ENCODE results near the gene AJUBA. TPM values are rescaled to one million over a fixed set of nuclear protein-coding genes. Genes with fewer than 3 reads are reported as not detected.
A peak's percentile ranks its signal among the peaks of the same experiment; 100 is the strongest.
"Not testable (repeated sequence)": the region's sequence is repeated elsewhere in the genome, so short reads cannot be mapped to it uniquely, and the experiment has no call there.

Gene AJUBA
- total RNA-seq = 1 to 10 TPM in 1 of 2 experiments, under 1 TPM in 1; 0.90 to 1.0 TPM

- Mint-ChIP-seq H3K36me3 (no peaks in the 10 kb centered on the region), H3K4me1 (peaks cover 5% of the 10 kb centered on the region), H3K4me3 (no peak within 1 kb of the TSS), H3K27me3 (peaks cover 4% of the 10 kb centered on the region), H3K9me3 (no peaks in the 10 kb centered on the region), H3K27ac (no peak within 1 kb of the TSS)
- DNase-seq = peak; percentile 79
Measured at GRCh38 chr14:22982477-22983245, at the start of gene AJUBA. AJUBA (minus strand) TSS chr14:22982551; CDS start chr14:22982266, 285 bp downstream.

DNA sequence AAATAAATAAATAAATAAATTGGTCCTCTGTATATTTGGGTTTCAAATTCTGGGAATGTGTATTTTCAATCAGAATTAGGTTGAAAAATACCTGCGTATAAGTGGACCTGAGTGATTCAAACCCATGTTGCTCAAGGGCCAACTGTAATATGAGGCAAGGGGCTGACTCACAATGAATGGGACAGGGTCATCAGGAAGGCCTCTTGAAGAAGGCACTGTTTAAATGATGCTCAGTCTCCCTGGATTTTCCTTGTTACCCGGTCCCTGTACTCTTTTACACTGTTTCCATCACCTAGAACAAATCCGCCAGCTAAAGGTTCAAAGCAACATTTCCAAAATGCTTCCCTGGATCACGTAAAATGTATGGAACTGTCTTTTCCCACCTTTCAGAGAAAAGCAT, 48.6 kb upstream of the AJUBA start:
- no peaks in the 10 kb centered on the region for H3K27me3 Mint-ChIP-seq
- H3K4me1 Mint-ChIP-seq = peaks cover 47% of the 10 kb centered on the region
- no peak for DNase-seq
- peaks cover 2% of the 10 kb centered on the region for H3K9me3 Mint-ChIP-seq
- peaks cover 51% of the 10 kb centered on the region for H3K36me3 Mint-ChIP-seq
- peak overlapping the region; percentile 49 for H3K27ac Mint-ChIP-seq
- no peak overlapping the region for H3K4me3 Mint-ChIP-seq

DNA sequence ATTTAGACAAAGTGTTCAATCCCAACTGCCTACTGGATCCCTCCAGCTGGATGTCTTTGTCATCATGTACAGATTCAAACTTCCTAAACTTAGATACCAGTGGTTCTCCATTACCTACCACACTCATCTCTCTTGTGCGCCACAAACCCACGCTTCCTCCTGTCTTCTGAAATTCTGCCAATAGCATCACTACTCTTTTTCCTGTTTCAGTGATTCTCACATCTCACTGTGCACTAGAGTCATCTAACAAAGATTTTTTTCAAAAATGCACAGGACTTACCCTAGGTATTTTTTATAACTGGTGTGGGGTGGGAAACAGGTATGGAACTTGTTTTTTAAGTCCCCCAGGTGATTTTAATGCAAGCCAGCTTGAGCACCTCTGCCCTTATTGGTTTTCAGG, 46.4 kb upstream of the AJUBA start:
- Mint-ChIP-seq H3K4me1 (peaks cover 56% of the 10 kb centered on the region), H3K9me3 (no peaks in the 10 kb centered on the region), H3K4me3 (peak overlapping the region; percentile 12), H3K36me3 (peaks cover 60% of the 10 kb centered on the region), H3K27me3 (no peaks in the 10 kb centered on the region), H3K27ac (peak overlapping the region; percentile 60)
- no peak for DNase-seq

DNA sequence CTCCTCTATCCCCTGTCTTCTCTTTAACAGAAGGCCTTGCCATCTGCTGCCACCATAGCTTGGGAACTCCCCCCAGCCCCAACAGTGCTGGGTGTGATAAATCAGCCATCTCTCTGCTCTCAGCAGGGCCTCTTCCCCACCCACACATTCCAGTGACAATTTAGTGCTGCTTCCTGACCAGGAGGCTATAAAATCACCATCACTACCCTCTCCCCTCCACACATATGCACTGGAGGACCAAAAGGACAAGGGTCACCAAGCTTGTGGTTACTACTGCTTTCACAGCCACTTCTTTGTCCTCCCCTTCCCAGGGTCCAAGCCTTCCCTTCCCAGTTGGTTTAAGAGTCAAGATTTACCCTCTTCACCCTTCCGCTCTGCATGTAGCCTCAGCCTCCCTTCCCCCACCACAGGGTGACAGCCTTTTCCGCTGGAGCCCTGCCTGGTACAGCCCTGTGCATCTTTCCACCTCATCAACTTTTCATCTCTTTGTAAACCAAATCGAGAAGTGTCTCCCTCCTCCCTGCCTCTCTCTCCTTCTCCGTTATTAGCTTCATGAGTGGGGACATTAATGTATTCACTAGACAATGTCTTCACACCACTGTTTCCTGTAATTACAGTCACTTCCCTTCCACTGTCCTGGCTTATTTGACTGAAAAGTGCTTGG, 42.9 kb upstream of the AJUBA start:
- Mint-ChIP-seq H3K4me1 (peaks cover 50% of the 10 kb centered on the region), H3K9me3 (no peaks in the 10 kb centered on the region), H3K36me3 (peaks cover 42% of the 10 kb centered on the region), H3K27me3 (no peaks in the 10 kb centered on the region), H3K4me3 (peak overlapping the region; percentile 11), H3K27ac (peak overlapping the region; percentile 65)
- no peak for DNase-seq

- Mint-ChIP-seq H3K27ac (peak overlapping the region; percentile 65), H3K4me3 (no peak overlapping the region)
Measured at GRCh38 chr14:23024612-23025075, 42.3 kb upstream of the AJUBA start.

DNA sequence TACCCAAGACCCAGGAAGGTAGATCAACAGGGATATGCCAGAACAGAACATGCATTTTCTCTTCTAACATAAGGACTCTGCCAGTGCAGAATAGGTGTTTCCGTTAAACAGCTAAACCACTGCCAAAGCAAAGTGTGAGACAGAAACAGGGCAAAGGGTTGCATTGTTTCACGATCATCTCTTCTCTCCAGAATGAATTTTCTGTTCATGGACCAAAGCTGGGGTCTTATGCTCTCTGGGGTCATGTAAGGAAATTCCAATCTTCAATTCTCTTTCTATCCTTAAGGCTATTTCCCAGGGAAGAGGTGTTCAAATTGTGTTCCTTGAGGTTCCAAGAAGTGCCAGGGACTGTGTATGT, 41.4 kb upstream of the AJUBA start:
- H3K27ac Mint-ChIP-seq = no peak overlapping the region
- H3K9me3 Mint-ChIP-seq = no peaks in the 10 kb centered on the region
- DNase-seq = no peak
- H3K36me3 Mint-ChIP-seq = peaks cover 35% of the 10 kb centered on the region
- H3K27me3 Mint-ChIP-seq = no peaks in the 10 kb centered on the region
- no peak overlapping the region for H3K4me3 Mint-ChIP-seq
- H3K4me1 Mint-ChIP-seq = peaks cover 42% of the 10 kb centered on the region

More at GRCh38 chr14:23024612-23025075, 42.3 kb upstream of the AJUBA start:
- Mint-ChIP-seq H3K27me3 (no peaks in the 10 kb centered on the region), H3K9me3 (no peaks in the 10 kb centered on the region), H3K4me1 (peaks cover 50% of the 10 kb centered on the region), H3K36me3 (peaks cover 42% of the 10 kb centered on the region)
- DNase-seq = no peak

DNA sequence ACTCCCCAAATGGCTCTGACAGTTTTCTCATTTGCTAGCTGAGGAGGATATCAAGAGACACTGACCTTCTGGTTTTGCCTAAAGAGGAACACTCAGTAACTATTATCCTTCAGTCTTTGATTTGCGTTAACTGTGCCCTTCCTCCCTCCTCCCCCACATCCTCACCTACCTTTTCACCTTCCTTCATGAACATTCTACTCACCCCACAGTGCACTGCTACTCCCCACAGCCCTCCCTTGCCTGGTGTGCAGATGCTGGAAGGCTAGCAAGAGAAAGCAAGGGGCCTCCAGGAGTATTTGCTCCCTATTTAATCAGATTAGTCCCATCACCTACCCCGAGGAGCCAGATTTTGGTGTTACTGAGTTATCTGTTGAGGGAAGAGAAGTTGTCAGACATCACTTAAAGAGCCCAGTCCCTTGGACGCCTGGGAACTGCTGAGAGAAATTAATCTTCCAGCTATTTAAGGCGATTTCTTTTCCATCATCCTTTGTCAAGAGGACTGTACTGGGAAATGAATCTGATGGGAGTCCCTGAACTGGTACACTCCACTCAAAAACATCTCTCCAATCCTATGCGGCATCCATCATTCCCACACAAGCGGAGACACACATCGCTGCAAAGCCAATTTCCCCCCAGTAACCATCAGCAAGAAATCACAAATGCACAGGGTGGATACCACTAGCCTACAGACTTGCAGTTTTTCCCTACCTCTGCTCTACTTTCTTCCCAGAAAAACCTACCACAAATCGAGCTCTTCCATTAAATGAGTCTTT, 40.9 kb upstream of the AJUBA start:
- peak overlapping the region; percentile 26 for H3K27ac Mint-ChIP-seq
- no peaks in the 10 kb centered on the region for H3K9me3 Mint-ChIP-seq
- H3K36me3 Mint-ChIP-seq = peaks cover 33% of the 10 kb centered on the region
- H3K4me3 Mint-ChIP-seq = no peak overlapping the region
- H3K27me3 Mint-ChIP-seq = no peaks in the 10 kb centered on the region
- no peak for DNase-seq
- peaks cover 40% of the 10 kb centered on the region for H3K4me1 Mint-ChIP-seq

DNA sequence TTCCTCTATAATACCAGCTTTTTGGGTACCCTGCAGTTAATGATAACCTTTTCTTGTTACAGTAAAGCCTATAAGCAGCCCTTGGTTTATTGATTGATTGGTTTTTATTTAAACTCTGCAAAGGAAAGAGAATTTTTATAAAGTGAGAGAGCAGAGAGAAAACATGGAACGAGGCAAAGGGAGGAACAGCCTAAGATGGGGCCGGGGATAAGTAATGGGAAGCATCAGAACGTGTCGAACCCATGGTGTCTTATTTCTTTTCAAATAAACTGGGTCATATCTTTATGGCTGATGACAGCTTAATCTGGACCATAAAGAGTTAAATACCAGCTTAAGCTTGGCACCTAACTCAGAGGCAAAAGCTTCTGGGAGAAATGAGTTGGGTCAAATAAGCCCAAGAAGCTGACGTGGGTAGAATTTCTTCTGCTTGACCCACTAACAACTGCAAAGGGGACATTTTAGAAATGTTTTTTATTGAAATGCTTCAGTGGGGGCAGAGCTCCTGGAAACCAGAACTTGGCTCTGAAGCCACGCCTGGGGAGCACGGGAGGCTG, 39.6 kb upstream of the AJUBA start:
- peaks cover 35% of the 10 kb centered on the region for H3K4me1 Mint-ChIP-seq
- no peaks in the 10 kb centered on the region for H3K27me3 Mint-ChIP-seq
- no peak for DNase-seq
- no peak overlapping the region for H3K4me3 Mint-ChIP-seq
- peaks cover 28% of the 10 kb centered on the region for H3K36me3 Mint-ChIP-seq
- no peak overlapping the region for H3K27ac Mint-ChIP-seq
- no peaks in the 10 kb centered on the region for H3K9me3 Mint-ChIP-seq

DNA sequence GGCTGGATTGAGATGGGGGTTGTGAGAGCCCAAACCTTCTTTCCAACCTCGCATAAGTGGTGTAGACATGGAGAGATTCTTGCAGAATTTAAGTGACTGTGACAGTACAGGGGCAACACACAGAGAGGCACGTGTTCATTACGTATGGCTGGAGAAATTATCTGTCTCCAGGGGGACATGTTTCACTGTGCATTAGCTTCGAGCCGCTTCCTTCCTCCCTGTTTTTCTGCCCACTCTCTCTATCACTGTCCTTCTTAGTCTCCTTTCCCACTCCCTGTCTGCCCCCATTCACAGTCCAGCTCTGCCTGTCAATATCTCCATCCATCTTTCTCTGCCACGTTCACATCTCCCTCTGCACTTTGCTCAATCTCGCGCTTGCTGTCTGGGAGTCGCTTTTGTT, 39.1 kb upstream of the AJUBA start:
- H3K4me1 Mint-ChIP-seq = peaks cover 35% of the 10 kb centered on the region
- peak overlapping the region; percentile 64 for H3K27ac Mint-ChIP-seq

GRCh38 chr14:23020143-23021128, 38.1 kb upstream of the AJUBA start:
- no peak for DNase-seq
- Mint-ChIP-seq H3K9me3 (no peaks in the 10 kb centered on the region), H3K27me3 (no peaks in the 10 kb centered on the region), H3K4me3 (no peak overlapping the region), H3K36me3 (peaks cover 20% of the 10 kb centered on the region), H3K4me1 (peaks cover 26% of the 10 kb centered on the region), H3K27ac (no peak overlapping the region)

More for the DNA sequence above, 39.1 kb upstream of the AJUBA start:
- no peak overlapping the region for H3K4me3 Mint-ChIP-seq
- no peak for DNase-seq
- H3K36me3 Mint-ChIP-seq = peaks cover 28% of the 10 kb centered on the region
- no peaks in the 10 kb centered on the region for H3K27me3 Mint-ChIP-seq
- H3K9me3 Mint-ChIP-seq = no peaks in the 10 kb centered on the region

DNA sequence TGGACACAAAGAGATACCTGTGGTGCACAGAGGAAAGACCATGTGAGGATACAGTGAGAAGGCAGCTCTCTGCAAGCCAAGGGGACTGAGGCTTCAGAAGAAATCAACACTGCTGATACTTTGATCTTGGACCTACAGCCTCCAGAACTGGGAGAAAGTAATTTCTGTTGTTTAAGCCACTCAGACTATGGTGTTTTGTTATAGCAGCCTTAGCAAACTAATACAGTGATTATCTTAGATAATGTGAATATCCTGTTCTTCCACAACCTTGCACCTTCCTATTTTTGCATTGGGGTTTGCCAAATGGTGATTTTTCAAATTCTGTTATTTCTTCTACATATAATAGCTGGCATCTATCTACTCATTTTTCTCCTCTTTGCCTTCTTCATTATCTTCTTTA, 35.8 kb upstream of the AJUBA start:
- Mint-ChIP-seq H3K4me1 (peaks cover 6% of the 10 kb centered on the region), H3K4me3 (no peak overlapping the region), H3K27ac (no peak overlapping the region), H3K36me3 (peaks cover 4% of the 10 kb centered on the region), H3K27me3 (no peaks in the 10 kb centered on the region), H3K9me3 (no peaks in the 10 kb centered on the region)
- DNase-seq = no peak

DNA sequence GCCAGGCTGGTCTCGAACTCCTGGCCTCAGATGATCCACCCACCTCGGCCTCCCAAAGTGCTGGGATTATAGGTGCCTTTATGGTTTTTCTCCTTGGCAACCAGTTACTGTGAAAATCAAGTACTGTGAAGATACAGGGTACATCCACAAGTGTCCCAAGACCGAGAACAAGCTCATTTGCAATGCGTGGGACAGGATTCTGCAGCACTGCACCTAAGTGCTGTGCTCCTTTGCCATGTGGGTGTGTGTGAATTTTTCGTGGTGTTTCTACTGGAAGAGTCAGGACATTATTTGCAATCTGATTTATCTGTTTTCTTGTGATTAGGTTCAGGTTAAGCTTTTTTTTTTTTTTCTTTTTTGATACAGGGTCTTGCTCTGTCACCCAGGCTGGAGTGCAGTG, 34.7 kb upstream of the AJUBA start:
- H3K36me3 Mint-ChIP-seq = no peaks in the 10 kb centered on the region
- no peak overlapping the region for H3K27ac Mint-ChIP-seq
- no peaks in the 10 kb centered on the region for H3K9me3 Mint-ChIP-seq
- no peak for DNase-seq
- H3K4me3 Mint-ChIP-seq = no peak overlapping the region
- H3K4me1 Mint-ChIP-seq = peaks cover 1% of the 10 kb centered on the region
- H3K27me3 Mint-ChIP-seq = no peaks in the 10 kb centered on the region

GRCh38 chr14:23015618-23016017, 33.3 kb upstream of the AJUBA start:
- H3K27me3 Mint-ChIP-seq = no peaks in the 10 kb centered on the region
- H3K4me1 Mint-ChIP-seq = peaks cover under 1% of the 10 kb centered on the region
- H3K27ac Mint-ChIP-seq = no peak overlapping the region
- DNase-seq = no peak
- H3K4me3 Mint-ChIP-seq = no peak overlapping the region
- H3K36me3 Mint-ChIP-seq = no peaks in the 10 kb centered on the region
- no peaks in the 10 kb centered on the region for H3K9me3 Mint-ChIP-seq

DNA sequence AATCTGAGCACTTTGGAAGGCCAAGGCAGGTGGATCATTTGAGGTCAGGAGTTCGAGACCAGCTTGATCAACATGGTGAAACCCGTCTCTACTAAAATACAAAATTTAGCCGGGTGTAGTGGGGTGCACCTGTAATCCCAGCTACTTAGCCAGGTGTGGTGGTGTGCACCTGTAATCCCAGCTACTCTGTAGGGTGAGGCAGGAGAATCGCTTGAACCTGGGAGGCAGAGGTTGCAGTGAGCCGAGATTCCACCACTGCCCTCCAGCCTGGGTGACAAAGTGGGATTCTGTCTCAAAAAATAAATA, 31.4 kb upstream of the AJUBA start:
- not testable (repeated sequence) for H3K9me3 Mint-ChIP-seq, DNase-seq, H3K27ac Mint-ChIP-seq, H3K36me3 Mint-ChIP-seq, H3K27me3 Mint-ChIP-seq, H3K4me3 Mint-ChIP-seq
- peaks cover 13% of the 10 kb centered on the region for H3K4me1 Mint-ChIP-seq

Measured in activated naive CD8-positive, alpha-beta T cell treated with anti-CD3 and anti-CD28 coated beads for 36 hours (primary cell).